Peyer's patch (tissue), 4 donors: ENCODE results near the gene ENG. TPM values are rescaled to one million over a fixed set of nuclear protein-coding genes. Genes with fewer than 3 reads are reported as not detected.
A peak's percentile ranks its signal among the peaks of the same experiment; 100 is the strongest.

Source experiments
- DNase-seq, 3 donors: peaks; one replicate each; pipeline ENCODE4 v3.0.0-alpha.2; 2017 to 2019
- H3K27ac ChIP-seq, 4 donors: fragments of 200-600 bp; sonication (generic); one replicate each; pipeline ENCODE4 v1.5.1; 2016 to 2019
- H3K27me3 ChIP-seq, 2 donors: fragments of 200-600 bp; sonication (generic); one replicate each; pipeline ENCODE4 v1.5.1; 2019
- H3K36me3 ChIP-seq, 3 donors: fragments of 200-600 bp; sonication (generic); one replicate each; pipeline ENCODE4 v1.5.1; 2016 to 2019
- H3K4me1 ChIP-seq, 4 donors: fragments of 200-600 bp; sonication (generic); one replicate each; pipeline ENCODE4 v1.5.1; 2016 to 2019
- H3K4me3 ChIP-seq, 4 donors: fragments of 200-600 bp; sonication (generic); 1 replicate in 3 of 4; 2 replicates in 1 of 4; pipeline ENCODE4 v1.5.1; 2016 to 2019; ENCODE audit warnings: mild to moderate bottlenecking in 1 of 4
- H3K9me3 ChIP-seq, 4 donors: fragments of 200-600 bp; sonication (generic); one replicate each; pipeline ENCODE4 v1.5.1; 2016 to 2019; ENCODE audit warnings: mild to moderate bottlenecking in 1 of 4
- CTCF ChIP-seq, 6 experiments: fragments of 450-650 bp in 4 of 6; fragments of 200-600 bp in 2 of 6; sonication (generic) in 1 of 6; IDR thresholded peaks; one replicate each; pipeline ENCODE4 v1.5.1; 2017 to 2019; ENCODE audit warnings: antibody characterized with exemption in 6 of 6, mild to moderate bottlenecking in 3 of 6, moderate library complexity in 1 of 6
- POLR2A ChIP-seq, 2 donors: fragments of 450-650 bp; IDR thresholded peaks; one replicate each; pipeline ENCODE4 v1.5.1; 2017; ENCODE audit warnings: antibody characterized with exemption in 2 of 2, mild to moderate bottlenecking in 2 of 2, moderate library complexity in 2 of 2
- total RNA-seq, 4 donors: library from RNA; depleted of rRNA; stranded (reverse); fragments of >200 nt; gene quantifications; one replicate each; pipeline ENCODE4 v1.1.0, GENCODE V29; 2016

Gene ENG
- total RNA-seq, 4 donors from 2014 or later = 7.0 to 49.5 (median 25.0) TPM

DNA sequence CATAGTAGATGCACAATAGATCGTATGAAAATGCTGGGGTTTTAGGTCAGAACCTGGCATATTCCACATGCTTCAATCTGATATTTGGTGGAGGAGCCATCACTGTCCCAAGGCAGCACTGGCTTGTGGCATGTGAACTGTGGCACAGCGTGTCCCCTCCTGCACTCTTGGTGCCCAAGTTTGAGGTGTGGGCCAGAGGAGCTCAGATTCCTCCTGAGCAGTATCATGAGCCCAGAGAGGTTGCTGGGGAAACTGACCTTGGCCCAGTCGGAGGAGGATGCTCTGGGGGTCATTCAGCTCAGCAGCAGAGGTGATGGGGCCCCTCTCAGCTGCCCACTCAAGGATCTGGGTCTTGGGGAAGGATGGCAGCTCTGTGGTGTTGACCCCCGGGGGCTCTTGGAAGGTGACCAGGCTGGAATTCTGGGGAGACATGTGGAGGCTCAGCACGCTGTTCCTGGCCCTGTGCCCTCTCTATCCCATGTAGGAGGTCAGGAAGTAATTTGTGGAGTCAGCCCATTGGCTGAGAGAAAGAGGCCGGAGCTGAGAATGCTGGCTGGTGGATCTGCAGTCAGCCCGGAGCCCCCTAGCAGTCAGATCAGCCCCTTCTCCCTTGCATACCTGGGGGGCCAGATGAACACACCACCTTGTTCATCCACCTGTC lies 28.1 kb downstream of the ENG start:
- no peak for DNase-seq
- TF ChIP-seq POLR2A (IDR thresholded peaks at IDR 0.05) (no peak), CTCF (IDR thresholded peaks at IDR 0.05) (no peak)
- Histone ChIP-seq H3K4me1 (peaks cover 0 to 22% (median 0%) of the 10 kb centered on the region in 4 donors), H3K9me3 (no peaks in the 10 kb centered on the region), H3K27ac (peak overlapping the region in 2 of 4 donors; percentile 10 to 25), H3K4me3 (no peak overlapping the region), H3K27me3 (no peaks in the 10 kb centered on the region), H3K36me3 (no peaks in the 10 kb centered on the region)

GRCh38 chr9:127825319-127826051 lies 29.0 kb downstream of the ENG start:
- no peak overlapping the region for H3K4me3 ChIP-seq
- no peaks in the 10 kb centered on the region for H3K27me3 ChIP-seq
- TF ChIP-seq CTCF (IDR thresholded peaks at IDR 0.05) (peak in 5 of 6 experiments; percentile 4 to 47 (median 43)), POLR2A (IDR thresholded peaks at IDR 0.05) (no peak)
- DNase-seq = peak; percentile 35 to 71 (median 70)
- H3K4me1 ChIP-seq = peaks cover 0 to 22% (median 0%) of the 10 kb centered on the region in 4 donors
- no peaks in the 10 kb centered on the region for H3K36me3 ChIP-seq
- H3K9me3 ChIP-seq = no peaks in the 10 kb centered on the region
- H3K27ac ChIP-seq = peak overlapping the region in 2 of 4 donors; percentile 10 to 19

DNA sequence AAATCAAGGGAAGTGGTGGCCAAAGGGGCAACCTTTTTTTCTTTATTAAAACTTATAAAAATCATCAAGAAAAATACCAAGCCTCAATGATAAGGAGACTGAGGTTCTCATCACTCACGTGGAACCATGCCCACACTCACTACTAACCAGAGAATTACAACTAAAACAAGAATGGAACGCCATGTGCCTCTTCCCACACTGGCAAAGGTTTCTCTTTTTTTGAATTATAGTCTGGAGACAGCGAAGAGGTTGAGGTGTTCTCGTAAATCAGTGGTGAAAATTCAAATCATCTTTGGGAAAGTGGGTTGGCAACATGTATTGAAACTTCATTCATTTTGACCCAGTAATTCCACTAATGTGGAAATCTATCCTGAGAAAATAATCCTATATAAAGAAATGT lies 32.4 kb downstream of the ENG start:
- no peak for DNase-seq
- Histone ChIP-seq H3K4me3 (no peak overlapping the region), H3K27ac (no peak overlapping the region), H3K36me3 (peaks cover 0 to 22% (median 0%) of the 10 kb centered on the region in 3 donors), H3K9me3 (no peaks in the 10 kb centered on the region), H3K27me3 (no peaks in the 10 kb centered on the region), H3K4me1 (peaks cover 0 to 8% (median 0%) of the 10 kb centered on the region in 4 donors)
- TF ChIP-seq POLR2A (IDR thresholded peaks at IDR 0.05) (no peak), CTCF (IDR thresholded peaks at IDR 0.05) (no peak)

DNA sequence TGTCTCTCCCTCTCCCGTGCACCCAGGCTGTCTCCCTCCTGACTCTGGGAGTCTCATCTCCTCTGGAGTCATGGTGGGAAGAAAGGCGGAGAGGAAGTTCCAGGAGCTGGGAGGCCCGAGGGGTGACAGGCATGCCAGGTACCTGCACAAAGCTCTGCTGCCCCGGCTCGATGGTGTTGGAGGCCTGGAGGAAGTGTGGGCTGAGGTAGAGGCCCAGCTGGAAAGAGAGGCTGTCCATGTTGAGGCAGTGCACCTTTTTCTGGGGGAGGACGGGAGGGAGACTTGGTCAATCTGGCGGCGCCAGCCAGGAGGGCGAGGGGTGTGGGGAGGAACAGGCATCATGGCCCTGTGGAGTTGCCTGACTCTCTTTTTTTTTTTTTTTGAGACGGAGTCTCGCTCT lies 35.9 kb downstream of the ENG start:
- H3K36me3 ChIP-seq = peaks cover 0 to 58% (median 0%) of the 10 kb centered on the region in 3 donors

DNA sequence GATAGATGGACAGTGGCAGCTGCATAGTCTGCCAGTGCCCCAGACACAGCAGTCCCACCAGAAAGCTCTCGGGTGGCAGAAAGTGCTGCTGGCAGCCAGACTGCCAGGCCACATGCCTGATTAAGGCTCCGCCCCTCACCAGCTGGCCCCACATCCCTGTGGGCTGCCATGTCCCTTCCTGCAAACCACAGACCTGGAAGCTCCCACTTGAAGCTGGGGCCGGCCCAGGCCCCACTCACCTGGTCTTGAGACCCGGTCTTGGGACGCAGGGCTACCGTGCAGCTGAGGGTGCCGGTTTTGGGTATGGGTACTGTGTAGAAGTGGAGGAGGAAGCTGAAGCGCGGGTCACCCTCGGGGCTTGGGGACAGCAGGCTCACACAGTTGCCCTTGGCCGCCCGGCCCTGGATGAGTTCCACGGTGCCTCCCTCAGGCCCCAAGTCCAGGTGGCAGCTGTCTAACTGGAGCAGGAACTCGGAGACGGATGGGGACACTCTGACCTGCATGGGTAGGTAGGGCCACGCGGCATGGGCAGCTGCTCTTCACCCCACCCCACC lies 36.5 kb downstream of the ENG start:
- H3K9me3 ChIP-seq = no peaks in the 10 kb centered on the region
- H3K36me3 ChIP-seq = peaks cover 0 to 64% (median 0%) of the 10 kb centered on the region in 3 donors
- DNase-seq = peak in 1 of 3 donors; percentile 47
- no peak overlapping the region for H3K4me3 ChIP-seq
- TF ChIP-seq CTCF (IDR thresholded peaks at IDR 0.05) (no peak), POLR2A (IDR thresholded peaks at IDR 0.05) (no peak)
- H3K4me1 ChIP-seq = no peaks in the 10 kb centered on the region
- no peak overlapping the region for H3K27ac ChIP-seq
- no peaks in the 10 kb centered on the region for H3K27me3 ChIP-seq

More for the DNA sequence above, 35.9 kb downstream of the ENG start:
- Histone ChIP-seq H3K27me3 (no peaks in the 10 kb centered on the region), H3K4me3 (no peak overlapping the region), H3K9me3 (no peaks in the 10 kb centered on the region), H3K4me1 (no peaks in the 10 kb centered on the region), H3K27ac (no peak overlapping the region)
- TF ChIP-seq CTCF (IDR thresholded peaks at IDR 0.05) (no peak), POLR2A (IDR thresholded peaks at IDR 0.05) (no peak)
- DNase-seq = no peak
